Gastrocnemius medialis (tissue), 4 donors: ENCODE measurements around the gene PPP6R3. TPM values are rescaled to one million over a fixed set of nuclear protein-coding genes. Genes with fewer than 3 reads are reported as not detected.
"Not testable (repeated sequence)": the region's sequence is repeated elsewhere in the genome, so short reads cannot be mapped to it uniquely, and the experiment has no call there.

ENCODE experiments used
- ATAC-seq, 2 donors: fragments of 150-250 bp; one replicate each; pipeline ENCODE4 v1.9.1; 2016
- DNase-seq, 2 donors: peaks; one replicate each; pipeline ENCODE4 v3.0.0-alpha.2; 2019
- H3K27ac ChIP-seq, 4 donors: fragments of 200-600 bp; sonication (generic); 1 replicate in 1 of 4; 2 replicates in 3 of 4; pipeline ENCODE4 v1.5.1; 2016 to 2018; ENCODE audit warnings: mild to moderate bottlenecking in 2 of 4, moderate library complexity in 1 of 4
- H3K27me3 ChIP-seq, 3 donors: fragments of 200-600 bp; sonication (generic) in 2 of 3; 1 replicate in 1 of 3; 2 replicates in 2 of 3; pipeline versions ENCODE4 v1.5.1 to v1.6.0; 2016 to 2019; ENCODE audit warnings: mild to moderate bottlenecking in 1 of 3, moderate library complexity in 1 of 3
- H3K36me3 ChIP-seq, 2 donors: fragments of 200-600 bp; sonication (generic) in 1 of 2; one replicate each; pipeline ENCODE4 v1.5.1; 2017 to 2018
- H3K4me1 ChIP-seq, 2 donors: fragments of 200-600 bp; sonication (generic) in 1 of 2; one replicate each; pipeline ENCODE4 v1.5.1; 2016 to 2017; ENCODE audit warnings: mild to moderate bottlenecking in 2 of 2
- H3K4me3 ChIP-seq, 4 donors: fragments of 200-600 bp; sonication (generic) in 3 of 4; 1 replicate in 1 of 4; 2 replicates in 3 of 4; pipeline ENCODE4 v1.5.1; 2016 to 2019; ENCODE audit warnings: mild to moderate bottlenecking in 2 of 4
- H3K9me3 ChIP-seq, 3 donors: fragments of 200-600 bp; sonication (generic) in 2 of 3; 1 replicate in 1 of 3; 2 replicates in 2 of 3; pipeline ENCODE4 v1.5.1; 2016 to 2019
- CTCF ChIP-seq, 5 experiments: fragments of 450-650 bp in 3 of 5; fragments of 200-600 bp in 2 of 5; sonication (generic) in 2 of 5; IDR thresholded peaks in 4 of 5; conservative IDR thresholded peaks in 1 of 5; 1 replicate in 4 of 5; 2 replicates in 1 of 5; pipeline ENCODE4 v1.5.1; 2016 to 2019; ENCODE audit warnings: antibody characterized with exemption in 5 of 5, mild to moderate bottlenecking in 3 of 5, moderate library complexity in 3 of 5
- POLR2A ChIP-seq, 2 donors: fragments of 450-650 bp; IDR thresholded peaks; one replicate each; pipeline ENCODE4 v1.6.1; 2017; ENCODE audit warnings: antibody characterized with exemption in 2 of 2, mild to moderate bottlenecking in 2 of 2, moderate library complexity in 2 of 2
- in situ Hi-C, 4 donors: fragments of 200-750 bp; cut with MboI; loops; one replicate each; pipeline versions ENCODE4 v1.15.0 to v1.8.0; 2017; ENCODE audit warnings: low sequenced_read_pairs in 4 of 4
- intact Hi-C: fragments of 100-400 bp; cut with DNase I; formaldehyde crosslinking; loops from one replicate; pipeline ENCODE4 v1.15.1; 2023; ENCODE audit warnings: low total_unique reads
- total RNA-seq, 4 donors: library from RNA; depleted of rRNA; stranded (reverse); fragments of >200 nt; gene quantifications; one replicate each; pipeline versions ENCODE4 v1.1.0 to v1.2.3, GENCODE V29; 2016

PPP6R3 gene
- total RNA-seq, 4 donors from 2014 or later: 77.3 to 196 (median 133) TPM

GRCh38 chr11:68628837-68629236 lies 168.3 kb downstream of the PPP6R3 start:
- intact Hi-C loops, H3K4me1 ChIP-seq, ATAC-seq, H3K36me3 ChIP-seq, H3K4me3 ChIP-seq, in situ Hi-C loops, H3K9me3 ChIP-seq, H3K27ac ChIP-seq, H3K27me3 ChIP-seq, DNase-seq: not testable (repeated sequence)

GRCh38 chr11:68632375-68632774 lies 171.8 kb downstream of the PPP6R3 start:
- ATAC-seq, H3K4me3 ChIP-seq, in situ Hi-C loops, H3K9me3 ChIP-seq, H3K4me1 ChIP-seq, H3K36me3 ChIP-seq, H3K27ac ChIP-seq, H3K27me3 ChIP-seq, DNase-seq, intact Hi-C loops: not testable (repeated sequence)

- no peak overlapping the region for H3K27ac ChIP-seq
- no peaks in the 10 kb centered on the region for H3K4me1 ChIP-seq
- no peak for DNase-seq
- H3K9me3 ChIP-seq: no peaks in the 10 kb centered on the region
- ATAC-seq: no peak
- intact Hi-C loops (no loop called here), in situ Hi-C loops (no loop called here)
- TF ChIP-seq CTCF (IDR thresholded peaks at IDR 0.05 in 4 of 5, conservative IDR thresholded peaks at IDR 0.05 in 1 of 5) (no peak), POLR2A (IDR thresholded peaks at IDR 0.05) (no peak)
- no peak overlapping the region for H3K4me3 ChIP-seq
- H3K36me3 ChIP-seq: no peaks in the 10 kb centered on the region
- H3K27me3 ChIP-seq: no peaks in the 10 kb centered on the region
Measured at GRCh38 chr11:68632802-68633201, 172.2 kb downstream of the PPP6R3 start.

GRCh38 chr11:68634606-68635005 lies 174.1 kb downstream of the PPP6R3 start:
- H3K4me3 ChIP-seq, DNase-seq, intact Hi-C loops, H3K9me3 ChIP-seq, in situ Hi-C loops, H3K36me3 ChIP-seq, H3K27me3 ChIP-seq, H3K4me1 ChIP-seq, ATAC-seq, H3K27ac ChIP-seq: not testable (repeated sequence)

GRCh38 chr11:68635172-68635571 lies 174.6 kb downstream of the PPP6R3 start:
- H3K36me3 ChIP-seq, H3K27me3 ChIP-seq, H3K27ac ChIP-seq, intact Hi-C loops, H3K9me3 ChIP-seq, ATAC-seq, DNase-seq, in situ Hi-C loops, H3K4me1 ChIP-seq, H3K4me3 ChIP-seq: not testable (repeated sequence)

GRCh38 chr11:68635883-68636282 lies 175.3 kb downstream of the PPP6R3 start:
- H3K4me3 ChIP-seq, H3K36me3 ChIP-seq, H3K9me3 ChIP-seq, ATAC-seq, H3K4me1 ChIP-seq, H3K27me3 ChIP-seq, H3K27ac ChIP-seq, DNase-seq, intact Hi-C loops, in situ Hi-C loops: not testable (repeated sequence)

- intact Hi-C loops, H3K4me1 ChIP-seq, in situ Hi-C loops: not testable (repeated sequence)
Measured at GRCh38 chr11:68639322-68639721, 178.8 kb downstream of the PPP6R3 start.

GRCh38 chr11:68641880-68642279 lies 181.3 kb downstream of the PPP6R3 start:
- Histone ChIP-seq H3K9me3 (peaks cover 0 to 5% (median under 1%) of the 10 kb centered on the region in 3 donors), H3K4me1 (no peaks in the 10 kb centered on the region), H3K27me3 (peaks cover 0 to 16% (median 4%) of the 10 kb centered on the region in 3 donors), H3K36me3 (no peaks in the 10 kb centered on the region), H3K27ac (no peak overlapping the region), H3K4me3 (no peak overlapping the region)
- TF ChIP-seq POLR2A (IDR thresholded peaks at IDR 0.05) (no peak), CTCF (IDR thresholded peaks at IDR 0.05 in 4 of 5, conservative IDR thresholded peaks at IDR 0.05 in 1 of 5) (no peak)
- ATAC-seq (no peak), DNase-seq (no peak)
- in situ Hi-C loops (no loop called here), intact Hi-C loops (no loop called here)

More at GRCh38 chr11:68639322-68639721, 178.8 kb downstream of the PPP6R3 start:
- not testable (repeated sequence) for H3K36me3 ChIP-seq, DNase-seq, ATAC-seq, H3K9me3 ChIP-seq, H3K27me3 ChIP-seq, H3K27ac ChIP-seq, H3K4me3 ChIP-seq
